ENCODE results near the gene MIS18BP1.
"Not testable (repeated sequence)": the region's sequence is repeated elsewhere in the genome, so short reads cannot be mapped to it uniquely, and the experiment has no call there.

The MIS18BP1 gene

GRCh38 chr14:45253070-45253753, at the start of gene MIS18BP1:
MIS18BP1 (minus strand) TSS chr14:45253202; CDS start chr14:45247286, 5,916 bp downstream.
- peaks cover 6% of the 10 kb centered on the region; the same call in 1 of the 2 replicates for H4K20me1 ChIP-seq
- peak within 1 kb of the TSS; percentile 90 for H3K9ac ChIP-seq
- H3K36me3 ChIP-seq, result peaks cover 6% of the 10 kb centered on the region; the same call in 1 of the 2 replicates
- H3K4me3 ChIP-seq, result peak within 1 kb of the TSS; percentile 84
- peaks cover 27% of the 10 kb centered on the region for H3K4me1 ChIP-seq
- peak within 1 kb of the TSS; percentile 70 for H3K4me2 ChIP-seq
- peaks cover 22% of the 10 kb centered on the region for H3K9me3 ChIP-seq
- H3K27me3 ChIP-seq, result no peaks in the 10 kb centered on the region
- peak within 1 kb of the TSS; percentile 87 for H3K27ac ChIP-seq
- peak; percentile 70; the same call in 1 of the 2 replicates for TF ChIP-seq Cebpa-rat (IDR thresholded peaks at IDR 0.05)

- H3K27ac ChIP-seq, result no peak overlapping the region
- H3K4me1 ChIP-seq, result no peaks in the 10 kb centered on the region
- no peak for TF ChIP-seq Cebpa-rat (IDR thresholded peaks at IDR 0.05)
Observed at GRCh38 chr14:45298423-45299117, 45.6 kb upstream of the MIS18BP1 start.

GRCh38 chr14:45294796-45295195, 41.8 kb upstream of the MIS18BP1 start:
- not testable (repeated sequence) for H3K9ac ChIP-seq, H3K36me3 ChIP-seq, H3K4me3 ChIP-seq, H3K27me3 ChIP-seq, H3K9me3 ChIP-seq, H3K27ac ChIP-seq, H3K4me2 ChIP-seq, H4K20me1 ChIP-seq, H3K4me1 ChIP-seq

More at GRCh38 chr14:45298423-45299117, 45.6 kb upstream of the MIS18BP1 start:
- Histone ChIP-seq H4K20me1 (no peaks in the 10 kb centered on the region), H3K36me3 (no peaks in the 10 kb centered on the region), H3K9ac (no peak overlapping the region), H3K27me3 (no peaks in the 10 kb centered on the region), H3K4me3 (no peak overlapping the region), H3K9me3 (no peaks in the 10 kb centered on the region), H3K4me2 (no peak overlapping the region)

- Histone ChIP-seq H3K27me3 (no peaks in the 10 kb centered on the region), H4K20me1 (no peaks in the 10 kb centered on the region), H3K4me3 (no peak overlapping the region), H3K27ac (no peak overlapping the region), H3K4me1 (no peaks in the 10 kb centered on the region), H3K4me2 (no peak overlapping the region), H3K36me3 (no peaks in the 10 kb centered on the region), H3K9ac (no peak overlapping the region), H3K9me3 (no peaks in the 10 kb centered on the region)
- TF ChIP-seq Cebpa-rat (IDR thresholded peaks at IDR 0.05), result no peak
Observed at GRCh38 chr14:45290547-45290946, 37.5 kb upstream of the MIS18BP1 start.

- Histone ChIP-seq H3K9ac (no peak overlapping the region), H3K4me3 (no peak overlapping the region), H3K9me3 (peaks cover 6% of the 10 kb centered on the region), H3K27ac (no peak overlapping the region), H3K4me1 (no peaks in the 10 kb centered on the region), H3K36me3 (no peaks in the 10 kb centered on the region), H4K20me1 (no peaks in the 10 kb centered on the region), H3K27me3 (no peaks in the 10 kb centered on the region), H3K4me2 (no peak overlapping the region)
- no peak for TF ChIP-seq Cebpa-rat (IDR thresholded peaks at IDR 0.05)
Observed at GRCh38 chr14:45287610-45288009, 34.6 kb upstream of the MIS18BP1 start.

- Histone ChIP-seq H3K9me3 (peaks cover 29% of the 10 kb centered on the region), H3K4me1 (no peaks in the 10 kb centered on the region), H3K36me3 (no peaks in the 10 kb centered on the region), H3K4me2 (no peak overlapping the region), H3K9ac (no peak overlapping the region), H3K4me3 (no peak overlapping the region), H4K20me1 (no peaks in the 10 kb centered on the region), H3K27me3 (no peaks in the 10 kb centered on the region), H3K27ac (no peak overlapping the region)
- no peak for TF ChIP-seq Cebpa-rat (IDR thresholded peaks at IDR 0.05)
Observed at GRCh38 chr14:45284802-45285201, 31.8 kb upstream of the MIS18BP1 start.

GRCh38 chr14:45281731-45282400, 28.9 kb upstream of the MIS18BP1 start:
- H3K36me3 ChIP-seq, H3K4me3 ChIP-seq, H3K4me1 ChIP-seq, H3K27me3 ChIP-seq, H3K4me2 ChIP-seq, H3K9ac ChIP-seq, H4K20me1 ChIP-seq, H3K27ac ChIP-seq: not testable (repeated sequence)
- peaks cover 29% of the 10 kb centered on the region for H3K9me3 ChIP-seq

- Histone ChIP-seq H4K20me1 (no peaks in the 10 kb centered on the region), H3K27me3 (no peaks in the 10 kb centered on the region), H3K9ac (no peak overlapping the region), H3K4me3 (no peak overlapping the region), H3K4me2 (no peak overlapping the region), H3K4me1 (peaks cover 8% of the 10 kb centered on the region), H3K27ac (no peak overlapping the region), H3K36me3 (no peaks in the 10 kb centered on the region), H3K9me3 (no peaks in the 10 kb centered on the region)
- no peak for TF ChIP-seq Cebpa-rat (IDR thresholded peaks at IDR 0.05)
Observed at GRCh38 chr14:45271858-45272537, 19.0 kb upstream of the MIS18BP1 start.

- no peak overlapping the region for H3K27ac ChIP-seq
- no peaks in the 10 kb centered on the region for H3K27me3 ChIP-seq
- no peak overlapping the region for H3K9ac ChIP-seq
- H3K9me3 ChIP-seq, result no peaks in the 10 kb centered on the region
- no peak overlapping the region for H3K4me2 ChIP-seq
- no peaks in the 10 kb centered on the region for H3K36me3 ChIP-seq
- no peak overlapping the region for H3K4me3 ChIP-seq
- H4K20me1 ChIP-seq, result no peaks in the 10 kb centered on the region
- peaks cover 8% of the 10 kb centered on the region for H3K4me1 ChIP-seq
- no peak for TF ChIP-seq Cebpa-rat (IDR thresholded peaks at IDR 0.05)
Observed at GRCh38 chr14:45270031-45270430, 17.0 kb upstream of the MIS18BP1 start.

All from BLaER1 (cell line).